GM13977 (cell line): Measurements from ENCODE around the gene SCRG1.

Source experiments
- DNase-seq: peaks from one replicate; pipeline ENCODE4 v3.0.0; 2012; ENCODE audit warnings: low spot score
- CTCF ChIP-seq: IDR thresholded peaks from 2 replicates; pipeline ENCODE4 v1.5.1; 2012; ENCODE audit warnings: mild to moderate bottlenecking, control low read depth; ENCODE audit not compliant: insufficient read depth; ENCODE audit errors: extremely low read depth, missing control alignments
- in situ Hi-C: fragments of 300-500 bp; cut with MboI; formaldehyde crosslinking; loops from one replicate; pipeline ENCODE4 v1.12.0; 2022; ENCODE audit warnings: low sequenced_read_pairs, low pct_unique_long_range_greater_than_20kb, mixed read lengths, inconsistent platforms; ENCODE audit not compliant: unreplicated experiment

SCRG1 gene

DNA sequence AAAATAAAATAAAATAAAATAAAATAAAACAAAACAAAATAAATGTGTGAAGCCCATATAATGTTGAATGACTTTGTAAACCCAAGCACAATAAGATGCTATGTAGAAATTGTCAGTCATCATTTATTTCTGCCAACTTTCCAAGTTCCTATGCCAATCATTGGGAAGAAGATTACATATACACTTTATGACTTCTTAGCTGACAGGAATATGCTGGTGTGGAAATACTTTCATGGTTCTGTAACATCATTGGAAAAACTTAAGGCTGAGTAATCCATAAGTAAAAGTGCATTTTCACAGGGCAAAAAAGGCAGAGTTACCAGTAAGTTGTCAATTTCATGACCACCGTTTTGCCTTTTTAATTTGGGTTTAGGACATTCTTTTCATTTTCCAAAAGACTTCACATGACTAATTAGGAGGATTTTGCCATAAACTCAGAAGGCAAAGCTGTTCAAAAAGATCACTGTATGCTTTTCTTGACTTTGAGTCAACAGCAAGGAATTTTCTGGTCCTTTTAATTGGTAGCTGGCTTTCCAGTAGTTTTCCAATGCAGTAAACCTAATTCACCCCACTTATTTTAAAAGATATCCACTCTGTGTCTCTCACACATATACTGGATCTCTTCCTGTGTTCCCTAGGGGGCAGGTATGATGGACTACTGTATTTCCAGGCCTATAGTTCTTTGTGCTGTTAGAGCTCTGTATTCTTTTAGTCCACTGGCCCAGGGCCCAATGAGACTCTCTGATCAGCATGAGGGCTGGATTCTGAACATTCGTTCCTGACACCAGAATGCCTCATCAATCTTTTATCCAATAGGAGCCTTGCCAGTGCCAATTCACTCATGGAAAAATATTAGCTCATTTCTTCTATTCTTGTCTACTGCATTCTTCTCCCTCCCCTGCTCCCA lies 26.2 kb upstream of the SCRG1 start:
- in situ Hi-C loops = loop anchor here (10.0 kb wide), 1 partner anchor 410 kb away; no protein-coding TSS in a partner anchor
- DNase-seq = no peak
- no peak for TF ChIP-seq CTCF

GRCh38 chr4:173420801-173421200 lies 21.9 kb upstream of the SCRG1 start:
- TF ChIP-seq CTCF = no peak
- in situ Hi-C loops = loop anchor here (10.0 kb wide), 1 partner anchor 406 kb away; no protein-coding TSS in a partner anchor
- no peak for DNase-seq

GRCh38 chr4:173420324-173420752 lies 21.4 kb upstream of the SCRG1 start:
- TF ChIP-seq CTCF = peak; percentile 32
- DNase-seq = peak; percentile 30
- in situ Hi-C loops = loop anchor here (10.0 kb wide), 1 partner anchor 406 kb away; no protein-coding TSS in a partner anchor

GRCh38 chr4:173418639-173419038 lies 19.7 kb upstream of the SCRG1 start:
- DNase-seq = no peak
- in situ Hi-C loops = no loop called here
- no peak for TF ChIP-seq CTCF

GRCh38 chr4:173417833-173418232 lies 18.9 kb upstream of the SCRG1 start:
- no peak for TF ChIP-seq CTCF
- DNase-seq = no peak
- in situ Hi-C loops = no loop called here

DNA sequence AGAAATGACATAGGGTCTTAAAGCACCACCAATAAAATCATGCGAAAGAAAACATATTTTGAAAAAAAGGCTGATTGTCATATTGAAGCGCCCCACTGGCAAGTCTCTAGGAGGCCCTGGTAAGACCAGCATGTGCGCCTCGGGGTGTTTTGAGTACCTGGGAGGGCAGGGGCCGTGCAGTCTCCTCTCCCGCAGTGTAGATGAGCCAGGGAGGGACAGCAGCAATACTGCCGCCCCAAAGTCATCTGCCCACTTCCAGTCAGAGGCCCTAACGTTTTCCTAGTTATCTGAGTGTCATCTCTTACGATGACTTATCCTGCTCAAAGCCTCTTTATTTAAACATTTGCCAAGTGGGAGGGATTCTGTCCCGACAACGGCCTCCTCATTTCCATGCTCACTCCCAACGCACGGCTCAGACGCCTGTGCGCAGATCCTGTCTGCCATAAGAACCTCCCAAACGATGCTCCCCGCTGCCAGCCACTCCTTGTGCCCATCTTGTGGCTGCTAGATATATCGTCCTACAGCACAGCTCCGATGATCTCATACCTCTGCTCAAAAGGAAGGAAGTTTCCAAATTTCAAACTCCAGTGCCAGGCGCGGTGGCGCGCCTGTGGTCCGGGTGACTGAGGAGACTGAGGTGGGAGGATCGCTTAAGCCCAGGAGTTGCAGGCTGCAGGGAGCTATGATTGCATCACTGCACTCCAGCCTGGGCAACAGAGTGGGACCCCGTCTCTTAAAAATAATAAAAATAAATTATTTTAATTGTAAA lies 17.2 kb upstream of the SCRG1 start:
- DNase-seq = no peak
- no peak for TF ChIP-seq CTCF
- in situ Hi-C loops = no loop called here
